ENCODE data around the gene HNRNPA0.

GRCh38 chr5:137700282-137700680 is 53.9 kb downstream of the HNRNPA0 start:
- TF ChIP-seq, protein P1, sequence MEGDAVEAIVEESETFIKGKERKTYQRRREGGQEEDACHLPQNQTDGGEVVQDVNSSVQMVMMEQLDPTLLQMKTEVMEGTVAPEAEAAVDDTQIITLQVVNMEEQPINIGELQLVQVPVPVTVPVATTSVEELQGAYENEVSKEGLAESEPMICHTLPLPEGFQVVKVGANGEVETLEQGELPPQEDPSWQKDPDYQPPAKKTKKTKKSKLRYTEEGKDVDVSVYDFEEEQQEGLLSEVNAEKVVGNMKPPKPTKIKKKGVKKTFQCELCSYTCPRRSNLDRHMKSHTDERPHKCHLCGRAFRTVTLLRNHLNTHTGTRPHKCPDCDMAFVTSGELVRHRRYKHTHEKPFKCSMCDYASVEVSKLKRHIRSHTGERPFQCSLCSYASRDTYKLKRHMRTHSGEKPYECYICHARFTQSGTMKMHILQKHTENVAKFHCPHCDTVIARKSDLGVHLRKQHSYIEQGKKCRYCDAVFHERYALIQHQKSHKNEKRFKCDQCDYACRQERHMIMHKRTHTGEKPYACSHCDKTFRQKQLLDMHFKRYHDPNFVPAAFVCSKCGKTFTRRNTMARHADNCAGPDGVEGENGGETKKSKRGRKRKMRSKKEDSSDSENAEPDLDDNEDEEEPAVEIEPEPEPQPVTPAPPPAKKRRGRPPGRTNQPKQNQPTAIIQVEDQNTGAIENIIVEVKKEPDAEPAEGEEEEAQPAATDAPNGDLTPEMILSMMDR (IDR thresholded peaks at IDR 0.05 in 8 of 11, conservative IDR thresholded peaks at IDR 0.05 in 3 of 11), result no peak
- TF ChIP-seq POLR2AphosphoS5 (IDR thresholded peaks at IDR 0.05), result no peak

All from spleen (tissue), 7 donors.